ENCODE results near the gene PGM5.

The PGM5 gene

GRCh38 chr9:68552700-68553476, 196.5 kb downstream of the PGM5 start:
- Histone ChIP-seq H3K36me3 (ENCODE audit: control insufficient read depth, insufficient read depth, low read length) (no peaks in the 10 kb centered on the region), H3K9ac (ENCODE audit: low read length) (no peak overlapping the region), H3K27me3 (ENCODE audit: control insufficient read depth, insufficient read depth, low read length) (no peaks in the 10 kb centered on the region), H3K4me3 (ENCODE audit: low read length) (no peak overlapping the region), H3K9me3 (ENCODE audit: control insufficient read depth, low read length) (no peaks in the 10 kb centered on the region), H3K4me1 (ENCODE audit: control insufficient read depth, insufficient read depth, low read length) (peaks cover 25% of the 10 kb centered on the region)

- Histone ChIP-seq H3K27me3 (ENCODE audit: control insufficient read depth, insufficient read depth, low read length) (no peaks in the 10 kb centered on the region), H3K9ac (ENCODE audit: low read length) (no peak overlapping the region), H3K4me3 (ENCODE audit: low read length) (no peak overlapping the region), H3K9me3 (ENCODE audit: control insufficient read depth, low read length) (no peaks in the 10 kb centered on the region), H3K36me3 (ENCODE audit: control insufficient read depth, insufficient read depth, low read length) (no peaks in the 10 kb centered on the region), H3K4me1 (ENCODE audit: control insufficient read depth, insufficient read depth, low read length) (peaks cover 32% of the 10 kb centered on the region)
Measured at GRCh38 chr9:68555437-68556150, 199.2 kb downstream of the PGM5 start.

GRCh38 chr9:68558545-68558944, 202.1 kb downstream of the PGM5 start:
- H3K27me3 ChIP-seq (ENCODE audit: control insufficient read depth, insufficient read depth, low read length), result no peaks in the 10 kb centered on the region
- H3K9ac ChIP-seq (ENCODE audit: low read length), result no peak overlapping the region
- H3K9me3 ChIP-seq (ENCODE audit: control insufficient read depth, low read length), result no peaks in the 10 kb centered on the region
- no peak overlapping the region for H3K4me3 ChIP-seq (ENCODE audit: low read length)
- peaks cover 8% of the 10 kb centered on the region for H3K4me1 ChIP-seq (ENCODE audit: control insufficient read depth, insufficient read depth, low read length)
- no peaks in the 10 kb centered on the region for H3K36me3 ChIP-seq (ENCODE audit: control insufficient read depth, insufficient read depth, low read length)

GRCh38 chr9:68560071-68560844, 203.8 kb downstream of the PGM5 start:
- Histone ChIP-seq H3K27me3 (ENCODE audit: control insufficient read depth, insufficient read depth, low read length) (no peaks in the 10 kb centered on the region), H3K36me3 (ENCODE audit: control insufficient read depth, insufficient read depth, low read length) (no peaks in the 10 kb centered on the region), H3K4me1 (ENCODE audit: control insufficient read depth, insufficient read depth, low read length) (peaks cover 15% of the 10 kb centered on the region), H3K9ac (ENCODE audit: low read length) (no peak overlapping the region), H3K4me3 (ENCODE audit: low read length) (no peak overlapping the region), H3K9me3 (ENCODE audit: control insufficient read depth, low read length) (no peaks in the 10 kb centered on the region)

- no peak overlapping the region for H3K9ac ChIP-seq (ENCODE audit: low read length)
- H3K27me3 ChIP-seq (ENCODE audit: control insufficient read depth, insufficient read depth, low read length), result no peaks in the 10 kb centered on the region
- H3K36me3 ChIP-seq (ENCODE audit: control insufficient read depth, insufficient read depth, low read length), result no peaks in the 10 kb centered on the region
Measured at GRCh38 chr9:68562461-68562860, 206.1 kb downstream of the PGM5 start.

GRCh38 chr9:68567565-68567964, 211.2 kb downstream of the PGM5 start:
- H3K4me3 ChIP-seq (ENCODE audit: low read length), result no peak overlapping the region
- peaks cover 7% of the 10 kb centered on the region for H3K4me1 ChIP-seq (ENCODE audit: control insufficient read depth, insufficient read depth, low read length)
- H3K27me3 ChIP-seq (ENCODE audit: control insufficient read depth, insufficient read depth, low read length), result no peaks in the 10 kb centered on the region
- no peak overlapping the region for H3K9ac ChIP-seq (ENCODE audit: low read length)
- no peaks in the 10 kb centered on the region for H3K9me3 ChIP-seq (ENCODE audit: control insufficient read depth, low read length)
- H3K36me3 ChIP-seq (ENCODE audit: control insufficient read depth, insufficient read depth, low read length), result no peaks in the 10 kb centered on the region

More at GRCh38 chr9:68562461-68562860, 206.1 kb downstream of the PGM5 start:
- no peak overlapping the region for H3K4me3 ChIP-seq (ENCODE audit: low read length)
- H3K9me3 ChIP-seq (ENCODE audit: control insufficient read depth, low read length), result no peaks in the 10 kb centered on the region
- peaks cover 15% of the 10 kb centered on the region for H3K4me1 ChIP-seq (ENCODE audit: control insufficient read depth, insufficient read depth, low read length)

GRCh38 chr9:68574150-68574549, 217.7 kb downstream of the PGM5 start:
- Histone ChIP-seq H3K9ac (ENCODE audit: low read length) (no peak overlapping the region), H3K9me3 (ENCODE audit: control insufficient read depth, low read length) (no peaks in the 10 kb centered on the region), H3K36me3 (ENCODE audit: control insufficient read depth, insufficient read depth, low read length) (no peaks in the 10 kb centered on the region), H3K4me3 (ENCODE audit: low read length) (no peak overlapping the region), H3K27me3 (ENCODE audit: control insufficient read depth, insufficient read depth, low read length) (peaks cover 3% of the 10 kb centered on the region), H3K4me1 (ENCODE audit: control insufficient read depth, insufficient read depth, low read length) (no peaks in the 10 kb centered on the region)

- Histone ChIP-seq H3K36me3 (ENCODE audit: control insufficient read depth, insufficient read depth, low read length) (no peaks in the 10 kb centered on the region), H3K4me1 (ENCODE audit: control insufficient read depth, insufficient read depth, low read length) (no peaks in the 10 kb centered on the region), H3K4me3 (ENCODE audit: low read length) (no peak overlapping the region), H3K9ac (ENCODE audit: low read length) (no peak overlapping the region), H3K27me3 (ENCODE audit: control insufficient read depth, insufficient read depth, low read length) (peaks cover 3% of the 10 kb centered on the region), H3K9me3 (ENCODE audit: control insufficient read depth, low read length) (no peaks in the 10 kb centered on the region)
Measured at GRCh38 chr9:68575817-68576216, 219.4 kb downstream of the PGM5 start.

- Histone ChIP-seq H3K9ac (ENCODE audit: low read length) (no peak overlapping the region), H3K4me3 (ENCODE audit: low read length) (no peak overlapping the region), H3K4me1 (ENCODE audit: control insufficient read depth, insufficient read depth, low read length) (no peaks in the 10 kb centered on the region), H3K27me3 (ENCODE audit: control insufficient read depth, insufficient read depth, low read length) (peaks cover 3% of the 10 kb centered on the region), H3K9me3 (ENCODE audit: control insufficient read depth, low read length) (no peaks in the 10 kb centered on the region), H3K36me3 (ENCODE audit: control insufficient read depth, insufficient read depth, low read length) (no peaks in the 10 kb centered on the region)
Measured at GRCh38 chr9:68577774-68578591, 221.6 kb downstream of the PGM5 start.

All from mucosa of stomach (tissue), 1 donor.